Thyroid gland (tissue), 4 donors: Measurements from ENCODE around the gene FAM83C.

Experiments used
- CTCF ChIP-seq, 6 experiments: fragments of 200-600 bp in 3 of 6; fragments of 450-650 bp in 3 of 6; sonication (generic) in 3 of 6; IDR thresholded peaks; one replicate each; pipeline ENCODE4 v1.5.1; 2016 to 2019; ENCODE audit warnings: antibody characterized with exemption in 6 of 6, mild to moderate bottlenecking in 2 of 6, inconsistent platforms in 1 of 6, moderate library complexity in 1 of 6
- POLR2A ChIP-seq, 2 donors: fragments of 450-650 bp; IDR thresholded peaks; one replicate each; pipeline ENCODE4 v1.6.1; 2017; ENCODE audit warnings: antibody characterized with exemption in 2 of 2, mild to moderate bottlenecking in 2 of 2, moderate library complexity in 1 of 2

GRCh38 chr20:35312318-35312717 lies 20.1 kb upstream of the FAM83C start:
- TF ChIP-seq CTCF (IDR thresholded peaks at IDR 0.05) (no peak), POLR2A (IDR thresholded peaks at IDR 0.05) (no peak)
